Hepatocyte (in vitro differentiated cells): Measurements from ENCODE around the gene SPATA20. TPM values are rescaled to one million over a fixed set of nuclear protein-coding genes. Genes with fewer than 3 reads are reported as not detected.
A peak's percentile ranks its signal among the peaks of the same experiment; 100 is the strongest.

Source experiments
- DNase-seq: peaks from one replicate; pipeline ENCODE4 v3.0.0-alpha.2; 2016; ENCODE audit warnings: low spot score
- H2AFZ ChIP-seq: fragments of 200-600 bp; sonication (generic); 2 replicates; pipeline ENCODE4 v1.6.0; 2016; ENCODE audit warnings: antibody characterized with exemption, mild to moderate bottlenecking
- H3K27ac ChIP-seq: fragments of 200-600 bp; sonication (generic); 2 replicates; pipeline ENCODE4 v1.5.1; 2016; ENCODE audit warnings: mild to moderate bottlenecking
- H3K27me3 ChIP-seq: fragments of 200-600 bp; sonication (generic); 2 replicates; pipeline ENCODE4 v1.6.1; 2016
- H3K36me3 ChIP-seq: fragments of 200-600 bp; sonication (generic); replicated peaks from 2 replicates; pipeline ENCODE4 v1.5.1; 2016; ENCODE audit warnings: low read depth; ENCODE audit not compliant: insufficient read depth
- H3K4me1 ChIP-seq: fragments of 200-600 bp; sonication (generic); 2 replicates; pipeline ENCODE4 v1.5.1; 2016; ENCODE audit warnings: mild to moderate bottlenecking, moderate library complexity; ENCODE audit not compliant: insufficient read depth
- H3K4me2 ChIP-seq: fragments of 200-600 bp; sonication (generic); 2 replicates; pipeline ENCODE4 v1.6.0; 2016
- H3K4me3 ChIP-seq: fragments of 200-600 bp; sonication (generic); 2 replicates; pipeline ENCODE4 v1.5.1; 2016; ENCODE audit warnings: mild to moderate bottlenecking
- H3K79me2 ChIP-seq: fragments of 200-600 bp; sonication (generic); 2 replicates; pipeline ENCODE4 v1.6.0; 2017; ENCODE audit warnings: mild to moderate bottlenecking
- H3K9me2 ChIP-seq: fragments of 200-600 bp; sonication (generic); replicated peaks from 2 replicates; pipeline ENCODE4 v1.6.0; 2017; ENCODE audit warnings: mild to moderate bottlenecking; ENCODE audit not compliant: insufficient read depth
- H3K9me3 ChIP-seq: fragments of 200-600 bp; sonication (generic); 2 replicates; pipeline ENCODE4 v1.5.1; 2016; ENCODE audit warnings: low read depth, mild to moderate bottlenecking
- H4K20me1 ChIP-seq: fragments of 200-600 bp; sonication (generic); 2 replicates; pipeline ENCODE4 v1.6.0; 2016; ENCODE audit warnings: mild to moderate bottlenecking; ENCODE audit not compliant: insufficient read depth, poor library complexity, severe bottlenecking
- EZH2 ChIP-seq: fragments of 200-600 bp; sonication (generic); IDR thresholded peaks from 2 replicates; pipeline ENCODE4 v1.6.1; 2016; ENCODE audit warnings: antibody characterized with exemption, mild to moderate bottlenecking, borderline replicate concordance
- EZH2phosphoT487 ChIP-seq: fragments of 200-600 bp; sonication (generic); IDR thresholded peaks from one replicate; pipeline ENCODE4 v1.6.1; 2018; ENCODE audit warnings: antibody characterized with exemption, mild to moderate bottlenecking, low read depth, moderate library complexity; ENCODE audit not compliant: unreplicated experiment, severe bottlenecking
- WGBS: methylation state at CpG from one replicate; pipeline ENCODE4 v1.1.6; 2016; ENCODE audit warnings: low lambda C conversion rate; ENCODE audit errors: missing lambda C conversion rate; 5-methylcytosine and 5-hydroxymethylcytosine counted together
- polyA plus RNA-seq: library from polyadenylated mRNA; unstranded; fragments of >200 nt; fragmentation: Nextera tagmentation; extraction: Ambion mirVana; gene quantifications from 2 replicates; pipeline ENCODE4 v1.2.1, GENCODE V29; 2016
- total RNA-seq: library from RNA; depleted of rRNA; stranded (reverse); fragments of >200 nt; gene quantifications from 2 replicates; pipeline ENCODE4 v1.2.3, GENCODE V29; 2014
- TF ChIP-seq, protein P1 (sequence below): fragments of 200-600 bp; sonication (generic); IDR thresholded peaks from 2 replicates; pipeline ENCODE4 v1.5.1; 2016; ENCODE audit warnings: antibody characterized with exemption, mild to moderate bottlenecking; ENCODE audit not compliant: poor library complexity

Gene SPATA20
- total and polyA plus RNA-seq, 2 experiments from 2014 or later, result 97.5 to 108 TPM

- no peaks in the 10 kb centered on the region for H3K79me2 ChIP-seq
- TF ChIP-seq EZH2phosphoT487 (no peak), EZH2 (no peak)
- TF ChIP-seq, protein P1, sequence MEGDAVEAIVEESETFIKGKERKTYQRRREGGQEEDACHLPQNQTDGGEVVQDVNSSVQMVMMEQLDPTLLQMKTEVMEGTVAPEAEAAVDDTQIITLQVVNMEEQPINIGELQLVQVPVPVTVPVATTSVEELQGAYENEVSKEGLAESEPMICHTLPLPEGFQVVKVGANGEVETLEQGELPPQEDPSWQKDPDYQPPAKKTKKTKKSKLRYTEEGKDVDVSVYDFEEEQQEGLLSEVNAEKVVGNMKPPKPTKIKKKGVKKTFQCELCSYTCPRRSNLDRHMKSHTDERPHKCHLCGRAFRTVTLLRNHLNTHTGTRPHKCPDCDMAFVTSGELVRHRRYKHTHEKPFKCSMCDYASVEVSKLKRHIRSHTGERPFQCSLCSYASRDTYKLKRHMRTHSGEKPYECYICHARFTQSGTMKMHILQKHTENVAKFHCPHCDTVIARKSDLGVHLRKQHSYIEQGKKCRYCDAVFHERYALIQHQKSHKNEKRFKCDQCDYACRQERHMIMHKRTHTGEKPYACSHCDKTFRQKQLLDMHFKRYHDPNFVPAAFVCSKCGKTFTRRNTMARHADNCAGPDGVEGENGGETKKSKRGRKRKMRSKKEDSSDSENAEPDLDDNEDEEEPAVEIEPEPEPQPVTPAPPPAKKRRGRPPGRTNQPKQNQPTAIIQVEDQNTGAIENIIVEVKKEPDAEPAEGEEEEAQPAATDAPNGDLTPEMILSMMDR, result no peak
- no peaks in the 10 kb centered on the region for H3K9me2 ChIP-seq
- no peaks in the 10 kb centered on the region for H3K27me3 ChIP-seq
- no peaks in the 10 kb centered on the region for H3K36me3 ChIP-seq
- H3K4me2 ChIP-seq, result no peak overlapping the region
- H2AFZ ChIP-seq, result no peak overlapping the region
- 72% methylated on average over 7 of the region's 7 CpGs for WGBS
- H3K9me3 ChIP-seq, result no peaks in the 10 kb centered on the region
- DNase-seq, result no peak
- H3K4me3 ChIP-seq, result no peak overlapping the region
- no peaks in the 10 kb centered on the region for H4K20me1 ChIP-seq
- H3K4me1 ChIP-seq, result peaks cover 4% of the 10 kb centered on the region
- peak overlapping the region; percentile 31 for H3K27ac ChIP-seq
These were observed 41.3 kb upstream of the SPATA20 start for GRCh38 chr17:50505591-50506130.

GRCh38 chr17:50506298-50506697 lies 40.7 kb upstream of the SPATA20 start:
- 86% methylated on average over 7 of the region's 7 CpGs for WGBS
- H3K27me3 ChIP-seq, result no peaks in the 10 kb centered on the region
- no peaks in the 10 kb centered on the region for H3K36me3 ChIP-seq
- no peak overlapping the region for H3K4me3 ChIP-seq
- H3K4me2 ChIP-seq, result no peak overlapping the region
- no peaks in the 10 kb centered on the region for H4K20me1 ChIP-seq
- DNase-seq, result no peak
- no peak overlapping the region for H3K27ac ChIP-seq
- TF ChIP-seq, protein P1, result no peak
- TF ChIP-seq EZH2 (no peak), EZH2phosphoT487 (no peak)
- no peaks in the 10 kb centered on the region for H3K9me2 ChIP-seq
- peaks cover 4% of the 10 kb centered on the region for H3K4me1 ChIP-seq
- H3K79me2 ChIP-seq, result no peaks in the 10 kb centered on the region
- no peaks in the 10 kb centered on the region for H3K9me3 ChIP-seq
- no peak overlapping the region for H2AFZ ChIP-seq

DNA sequence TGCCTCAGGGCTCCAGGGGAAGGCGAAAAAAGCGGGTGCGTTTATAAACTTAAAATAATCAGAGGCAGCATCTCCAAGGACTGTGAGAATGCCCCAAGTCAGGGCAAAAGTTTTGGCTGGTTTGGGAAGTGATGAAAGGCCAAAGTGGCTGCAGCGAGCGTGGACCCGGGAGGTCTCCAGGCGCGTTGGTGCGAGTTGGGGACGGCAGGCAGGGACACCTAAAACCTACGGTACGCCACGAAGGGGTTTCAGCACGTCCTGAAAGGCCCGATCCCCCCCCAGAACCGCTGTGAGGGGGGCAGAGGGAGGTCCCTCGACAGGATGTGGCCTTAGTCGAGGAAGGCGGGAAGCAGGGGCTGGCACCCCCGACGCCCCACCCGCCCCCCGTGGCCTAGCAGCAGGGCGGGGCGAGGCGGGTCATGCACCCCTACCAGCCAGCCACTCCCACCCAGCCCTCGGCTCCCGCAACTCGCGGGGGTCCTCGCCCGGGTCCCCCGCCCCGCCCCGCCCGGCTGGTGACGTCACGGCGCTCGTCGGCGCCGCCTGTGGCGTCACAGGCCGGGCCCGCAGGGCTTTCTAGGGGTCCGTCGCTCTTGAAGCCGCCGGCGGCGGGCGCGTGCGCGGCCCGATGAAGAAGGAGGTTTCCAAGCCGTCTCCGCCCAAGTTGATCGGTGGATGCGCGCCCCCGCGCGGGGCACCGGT lies 39.0 kb upstream of the SPATA20 start, which contains the start of gene MYCBPAP:
Gene MYCBPAP, plus strand, starts transcription at position 569 of the 702 bp plus-strand sequence. CDS start 236 bp downstream, outside the sequence.
- peak; percentile 92 for DNase-seq
- peak within 1 kb of the TSS; percentile 40 for H3K4me3 ChIP-seq
- H3K9me3 ChIP-seq, result no peaks in the 10 kb centered on the region
- TF ChIP-seq EZH2phosphoT487 (no peak), EZH2 (no peak)
- TF ChIP-seq, protein P1, result peak; percentile 31
- H3K4me1 ChIP-seq, result peaks cover 4% of the 10 kb centered on the region
- no peaks in the 10 kb centered on the region for H3K36me3 ChIP-seq
- no peaks in the 10 kb centered on the region for H3K27me3 ChIP-seq
- no peaks in the 10 kb centered on the region for H3K9me2 ChIP-seq
- H3K4me2 ChIP-seq, result peak within 1 kb of the TSS; percentile 86
- 15% methylated on average over 45 of the region's 66 CpGs for WGBS
- no peaks in the 10 kb centered on the region for H3K79me2 ChIP-seq
- H3K27ac ChIP-seq, result peak within 1 kb of the TSS; percentile 59
- H4K20me1 ChIP-seq, result no peaks in the 10 kb centered on the region
- H2AFZ ChIP-seq, result peak within 1 kb of the TSS; percentile 61
